ENCODE data around the gene OR4K17. TPM values are rescaled to one million over a fixed set of nuclear protein-coding genes. Genes with fewer than 3 reads are reported as not detected.

The OR4K17 gene
- total and polyA plus RNA-seq, 9 of the 15 experiments (the other 6 are each of a cell fraction or from before 2014, with no cell fraction given) = not detected

GRCh38 chr14:20138520-20138919 lies 28.0 kb downstream of the OR4K17 start, which contains the start of gene OR4N5 (continued):
- TF ChIP-seq CHD7 (IDR thresholded peaks at IDR 0.05; ENCODE audit: low read depth, low read length) (no peak), HNRNPUL1 (IDR thresholded peaks at IDR 0.05; ENCODE audit: low read length) (no peak)
